ENCODE measurements around the gene ZDHHC21. TPM values are rescaled to one million over a fixed set of nuclear protein-coding genes. Genes with fewer than 3 reads are reported as not detected.

ZDHHC21 gene
- total RNA-seq, 1 experiment from 2014 or later, result 9.0 TPM

DNA sequence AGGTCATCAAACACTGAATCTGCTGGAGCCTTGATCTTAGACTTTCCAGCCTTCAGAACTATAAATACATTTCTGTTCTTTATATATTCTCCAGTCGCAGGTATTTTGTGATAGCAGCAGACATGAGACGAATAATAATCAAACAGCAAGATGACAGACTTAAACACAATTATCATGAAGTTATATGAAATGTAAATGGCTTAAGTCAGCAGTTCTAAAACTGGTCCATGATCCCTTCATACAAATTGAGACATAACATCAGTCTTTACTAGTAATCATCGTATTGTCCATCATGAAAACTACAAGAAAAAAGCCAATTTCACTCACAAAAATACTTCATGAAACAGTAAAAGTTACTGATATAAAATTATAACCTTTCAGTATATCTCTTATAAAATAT is 101.8 kb downstream of the ZDHHC21 start:
- no peak overlapping the region for H4K91ac ChIP-seq (ENCODE audit: insufficient read length, low read depth, low read length)
- H3K79me2 ChIP-seq (ENCODE audit: insufficient read depth, low read length), result no peaks in the 10 kb centered on the region
- no peaks in the 10 kb centered on the region for H4K20me1 ChIP-seq (ENCODE audit: control insufficient read depth, insufficient read depth, insufficient read length)
- Mint-ChIP-seq H3K27me3 (ENCODE audit: low read depth) (no peaks in the 10 kb centered on the region), H3K4me1 (peaks cover 0 to 2% of the 10 kb centered on the region in 2 experiments; a peak in 1 of 4 replicates), H3K36me3 (ENCODE audit: insufficient read depth in 1 of 3, low read depth in 3 of 3) (peaks cover 0 to 13% (median 9%) of the 10 kb centered on the region in 3 experiments; a peak in 4 of 7 replicates), H3K4me3 (no peak overlapping the region), H3K9me3 (peaks cover 0 to 4% of the 10 kb centered on the region in 2 experiments; a peak in 2 of 5 replicates), H3K27ac (no peak overlapping the region)
- no peaks in the 10 kb centered on the region for H3K23me2 ChIP-seq (ENCODE audit: insufficient read length, low read depth, low read length, poor library complexity, severe bottlenecking)
- H2BK12ac ChIP-seq (ENCODE audit: insufficient read length, low read depth, low read length), result no peak overlapping the region
- H4K8ac ChIP-seq (replicated peaks; ENCODE audit: insufficient read length, low read depth, low read length), result no peak overlapping the region
- H2BK20ac ChIP-seq (ENCODE audit: low read depth, low read length, poor library complexity, severe bottlenecking), result no peak overlapping the region
- no peak overlapping the region for H3K18ac ChIP-seq (ENCODE audit: insufficient read length, low read depth, low read length)
- TF ChIP-seq CTCF (conservative IDR thresholded peaks at IDR 0.05), result no peak
- no peak overlapping the region for H2AFZ ChIP-seq (ENCODE audit: low read length)
- no peaks in the 10 kb centered on the region for H3K27me3 ChIP-seq (ENCODE audit: insufficient read depth, low read length)
- no peak overlapping the region for H2AK5ac ChIP-seq (ENCODE audit: insufficient read length, low read length)
- no peak overlapping the region for H2BK5ac ChIP-seq (ENCODE audit: insufficient read length, low read length)
- no peak overlapping the region for H3K4ac ChIP-seq (ENCODE audit: low read depth, low read length)
- no peak for DNase-seq
- H3K14ac ChIP-seq (ENCODE audit: insufficient read depth, low read length), result no peak overlapping the region
- no peak overlapping the region for H3T11ph ChIP-seq (ENCODE audit: low read length)
- no CpG with 5 or more reads among the region's 3 CpGs for WGBS (ENCODE audit: extremely low coverage, insufficient read length, low lambda C conversion rate)
- H3K27ac ChIP-seq (ENCODE audit: insufficient read length, low read depth, low read length), result no peak overlapping the region
- no peak overlapping the region for H3K56ac ChIP-seq (ENCODE audit: insufficient read length, low read depth, low read length)
- no peak overlapping the region for H4K5ac ChIP-seq (ENCODE audit: insufficient read length, low read depth, low read length)
- H3K23ac ChIP-seq (ENCODE audit: insufficient read length, low read depth, low read length), result no peak overlapping the region
- no peak overlapping the region for H2BK15ac ChIP-seq (ENCODE audit: low read depth, low read length)
- H3K4me2 ChIP-seq (ENCODE audit: insufficient read depth, insufficient read length, low read length), result no peak overlapping the region
- H3K9ac ChIP-seq (ENCODE audit: extremely low read depth, insufficient read length, low read length), result no peak overlapping the region
- H3K79me1 ChIP-seq (ENCODE audit: insufficient read depth, low read depth, low read length, poor library complexity, severe bottlenecking), result no peaks in the 10 kb centered on the region
- H2BK120ac ChIP-seq (ENCODE audit: low read depth, low read length, poor library complexity, severe bottlenecking), result no peak overlapping the region
- H3K4me1 ChIP-seq (ENCODE audit: insufficient read depth, low read length), result no peaks in the 10 kb centered on the region
- no peaks in the 10 kb centered on the region for H3K9me3 ChIP-seq (ENCODE audit: control insufficient read depth, low read depth, low read length)
